Neuronal stem cell (in vitro differentiated cells): ENCODE measurements around the gene PIK3CD.

Experiments
- DNase-seq: peaks from one replicate; pipeline ENCODE4 v3.0.0-alpha.2; 2013; ENCODE audit warnings: low spot score
- H2AFZ ChIP-seq: one replicate; pipeline ENCODE4 v1.6.1; 2013; ENCODE audit warnings: mild to moderate bottlenecking, low read length, inconsistent platforms
- H2AK5ac ChIP-seq: 2 replicates; pipeline ENCODE4 v1.6.1; 2013; ENCODE audit warnings: low read depth, mild to moderate bottlenecking, inconsistent platforms, low read length, moderate library complexity, mixed read lengths
- H2BK120ac ChIP-seq: 2 replicates; pipeline ENCODE4 v1.6.1; 2013; ENCODE audit warnings: low read depth, mild to moderate bottlenecking, inconsistent platforms, low read length, moderate library complexity, mixed read lengths
- H2BK12ac ChIP-seq: one replicate; pipeline ENCODE4 v1.6.1; 2013; ENCODE audit warnings: low read length, inconsistent platforms
- H2BK15ac ChIP-seq: 2 replicates; pipeline ENCODE4 v1.6.1; 2013; ENCODE audit warnings: mild to moderate bottlenecking, low read length, inconsistent platforms, mixed read lengths
- H2BK5ac ChIP-seq: one replicate; pipeline ENCODE4 v1.6.1; 2013; ENCODE audit warnings: inconsistent platforms, mild to moderate bottlenecking, low read length, moderate library complexity
- H3K14ac ChIP-seq: one replicate; pipeline ENCODE4 v1.6.1; 2013; ENCODE audit warnings: low read length, inconsistent platforms
- H3K18ac ChIP-seq: 2 replicates; pipeline ENCODE4 v1.6.1; 2013; ENCODE audit warnings: low read length, inconsistent platforms
- H3K23ac ChIP-seq: 2 replicates; pipeline ENCODE4 v1.6.1; 2013; ENCODE audit warnings: low read depth, mild to moderate bottlenecking, mixed read lengths, low read length, inconsistent platforms; ENCODE audit not compliant: poor library complexity
- H3K27ac ChIP-seq: replicated peaks from 3 replicates; pipeline ENCODE4 v1.5.1; 2013; ENCODE audit warnings: low read length, inconsistent platforms
- H3K27me3 ChIP-seq, 3 experiments: 2 replicates each; pipeline ENCODE4 v1.6.1; 2013; ENCODE audit warnings: low read length in 3 of 3, mild to moderate bottlenecking in 2 of 3, inconsistent platforms in 1 of 3, low read depth in 1 of 3, mixed read lengths in 1 of 3, moderate library complexity in 1 of 3; ENCODE audit not compliant: control insufficient read depth in 3 of 3, insufficient read depth in 3 of 3
- H3K36me3 ChIP-seq, 2 donors: replicated peaks in 1 of 2; 2 replicates each; pipeline ENCODE4 v1.6.1; 2013; ENCODE audit warnings: low read length in 2 of 2; ENCODE audit not compliant: control insufficient read depth in 2 of 2, insufficient read depth in 2 of 2
- H3K4ac ChIP-seq: 2 replicates; pipeline ENCODE4 v1.6.1; 2013; ENCODE audit warnings: inconsistent platforms, mild to moderate bottlenecking, low read length, moderate library complexity
- H3K4me1 ChIP-seq, 2 donors: 1 replicate in 1 of 2; 2 replicates in 1 of 2; pipeline ENCODE4 v1.6.1; 2013; ENCODE audit warnings: low read length in 2 of 2, low read depth in 1 of 2; ENCODE audit not compliant: control insufficient read depth in 2 of 2, insufficient read depth in 1 of 2
- H3K4me2 ChIP-seq: one replicate; pipeline ENCODE4 v1.6.1; 2013; ENCODE audit warnings: mild to moderate bottlenecking, low read length, inconsistent platforms; ENCODE audit not compliant: insufficient read depth, poor library complexity, severe bottlenecking
- H3K4me3 ChIP-seq, 2 donors: 2 replicates each; pipeline ENCODE4 v1.5.1; 2013; ENCODE audit warnings: low read length in 2 of 2, mild to moderate bottlenecking in 2 of 2, inconsistent platforms in 1 of 2, moderate library complexity in 1 of 2
- H3K79me1 ChIP-seq: one replicate; pipeline ENCODE4 v1.6.1; 2013; ENCODE audit warnings: low read depth, mild to moderate bottlenecking, inconsistent platforms, low read length, moderate library complexity
- H3K9ac ChIP-seq: one replicate; pipeline ENCODE4 v1.6.1; 2013; ENCODE audit warnings: mild to moderate bottlenecking, low read depth, low read length, inconsistent platforms; ENCODE audit not compliant: poor library complexity
- H3K9me3 ChIP-seq, 2 donors: replicated peaks in 1 of 2; 2 replicates each; pipeline versions ENCODE3 to v1.6.1; 2013; ENCODE audit warnings: low read length in 2 of 2, mild to moderate bottlenecking in 2 of 2, inconsistent platforms in 1 of 2, low read depth in 1 of 2, mixed read lengths in 1 of 2, moderate library complexity in 1 of 2; ENCODE audit not compliant: control insufficient read depth in 2 of 2, insufficient read depth in 1 of 2
- H4K8ac ChIP-seq: one replicate; pipeline ENCODE4 v1.6.1; 2013; ENCODE audit warnings: low read depth, mild to moderate bottlenecking, inconsistent platforms, low read length, moderate library complexity
- H4K91ac ChIP-seq: one replicate; pipeline ENCODE4 v1.6.1; 2013; ENCODE audit warnings: low read length, low read depth, mild to moderate bottlenecking, inconsistent platforms; ENCODE audit not compliant: poor library complexity
- WGBS, 2 donors: extraction: QIAGEN DNeasy Blood & Tissue Kit; methylation state at CpG; one replicate each; pipeline ENCODE4 v1.1.7; 2013; ENCODE audit warnings: missing lambda C conversion rate in 2 of 2, mixed read lengths in 1 of 2; ENCODE audit not compliant: insufficient read length in 2 of 2, insufficient replicate concordance in 1 of 2; ENCODE audit errors: extremely low coverage in 2 of 2; 5-methylcytosine and 5-hydroxymethylcytosine counted together

PIK3CD gene

GRCh38 chr1:9699361-9699760 is 47.8 kb downstream of the PIK3CD start:
- Histone ChIP-seq H3K18ac (no peak overlapping the region), H3K4ac (no peak overlapping the region), H3K4me1 (no peaks in the 10 kb centered on the region), H3K9ac (no peak overlapping the region), H3K27me3 (peaks cover 0 to 15% (median 0%) of the 10 kb centered on the region in 3 experiments), H2BK5ac (no peak overlapping the region), H2AFZ (no peak overlapping the region), H3K79me1 (no peaks in the 10 kb centered on the region), H3K4me3 (no peak overlapping the region), H3K9me3 (peaks cover 6 to 10% of the 10 kb centered on the region in 2 donors), H2AK5ac (no peak overlapping the region), H2BK15ac (no peak overlapping the region), H4K8ac (no peak overlapping the region), H3K14ac (no peak overlapping the region), H3K23ac (no peak overlapping the region), H2BK12ac (no peak overlapping the region), H3K27ac (no peak overlapping the region), H3K4me2 (no peak overlapping the region), H4K91ac (no peak overlapping the region), H3K36me3 (no peaks in the 10 kb centered on the region), H2BK120ac (no peak overlapping the region)
- no CpG with 5 or more reads among the region's 7 CpGs for WGBS, 2 donors
- DNase-seq = no peak

GRCh38 chr1:9700340-9700739 is 48.8 kb downstream of the PIK3CD start:
- H2BK12ac ChIP-seq = no peak overlapping the region
- peaks cover 6 to 10% of the 10 kb centered on the region in 2 donors for H3K9me3 ChIP-seq
- H3K36me3 ChIP-seq = no peaks in the 10 kb centered on the region
- H3K4me2 ChIP-seq = no peak overlapping the region
- DNase-seq = no peak
- H3K4me1 ChIP-seq = no peaks in the 10 kb centered on the region
- WGBS, 2 donors = no CpG with 5 or more reads among the region's 12 CpGs
- no peak overlapping the region for H3K14ac ChIP-seq
- no peak overlapping the region for H3K18ac ChIP-seq
- no peak overlapping the region for H3K4ac ChIP-seq
- no peak overlapping the region for H2BK5ac ChIP-seq
- H4K91ac ChIP-seq = no peak overlapping the region
- no peak overlapping the region for H2BK15ac ChIP-seq
- H2AK5ac ChIP-seq = no peak overlapping the region
- peak overlapping the region; percentile 11 for H2AFZ ChIP-seq
- H3K27me3 ChIP-seq = peaks cover 0 to 15% (median 0%) of the 10 kb centered on the region in 3 experiments
- H3K4me3 ChIP-seq = no peak overlapping the region
- no peak overlapping the region for H3K23ac ChIP-seq
- no peak overlapping the region for H3K9ac ChIP-seq
- H3K79me1 ChIP-seq = no peaks in the 10 kb centered on the region
- H4K8ac ChIP-seq = no peak overlapping the region
- H2BK120ac ChIP-seq = no peak overlapping the region
- no peak overlapping the region for H3K27ac ChIP-seq

- Histone ChIP-seq H3K79me1 (no peaks in the 10 kb centered on the region), H4K8ac (no peak overlapping the region), H3K9me3 (peaks cover 6 to 10% of the 10 kb centered on the region in 2 donors), H3K4me2 (no peak overlapping the region), H2BK5ac (no peak overlapping the region), H3K4ac (no peak overlapping the region), H2BK120ac (no peak overlapping the region), H3K23ac (no peak overlapping the region), H3K9ac (no peak overlapping the region), H2BK12ac (no peak overlapping the region), H3K36me3 (no peaks in the 10 kb centered on the region), H3K27ac (no peak overlapping the region), H3K27me3 (peaks cover 0 to 15% (median 0%) of the 10 kb centered on the region in 3 experiments), H3K4me1 (no peaks in the 10 kb centered on the region), H3K4me3 (no peak overlapping the region), H2AK5ac (no peak overlapping the region), H3K18ac (no peak overlapping the region), H3K14ac (no peak overlapping the region), H4K91ac (no peak overlapping the region), H2AFZ (no peak overlapping the region), H2BK15ac (no peak overlapping the region)
- no peak for DNase-seq
- no CpG with 5 or more reads among the region's 4 CpGs for WGBS, 2 donors
Measured at GRCh38 chr1:9701665-9702064, 50.1 kb downstream of the PIK3CD start.

GRCh38 chr1:9703165-9703509 is 51.6 kb downstream of the PIK3CD start:
- Histone ChIP-seq H3K79me1 (no peaks in the 10 kb centered on the region), H3K18ac (no peak overlapping the region), H3K9ac (no peak overlapping the region), H4K8ac (no peak overlapping the region), H2BK5ac (no peak overlapping the region), H3K36me3 (no peaks in the 10 kb centered on the region), H3K23ac (no peak overlapping the region), H3K4me1 (no peaks in the 10 kb centered on the region), H2BK120ac (no peak overlapping the region), H3K4me2 (no peak overlapping the region), H3K27ac (no peak overlapping the region), H3K4ac (no peak overlapping the region), H3K4me3 (no peak overlapping the region), H2AFZ (no peak overlapping the region), H4K91ac (no peak overlapping the region), H3K14ac (no peak overlapping the region), H2AK5ac (no peak overlapping the region), H2BK15ac (no peak overlapping the region), H3K27me3 (peaks cover 0 to 15% (median 0%) of the 10 kb centered on the region in 3 experiments), H2BK12ac (no peak overlapping the region), H3K9me3 (peaks cover 6 to 10% of the 10 kb centered on the region in 2 donors)
- WGBS, 2 donors = no CpG with 5 or more reads among the region's 5 CpGs
- no peak for DNase-seq
